ENCODE measurements around the gene USH2A. TPM values are rescaled to one million over a fixed set of nuclear protein-coding genes. Genes with fewer than 3 reads are reported as not detected.

The USH2A gene
- total RNA-seq, 2 donors from 2014 or later: not detected

DNA sequence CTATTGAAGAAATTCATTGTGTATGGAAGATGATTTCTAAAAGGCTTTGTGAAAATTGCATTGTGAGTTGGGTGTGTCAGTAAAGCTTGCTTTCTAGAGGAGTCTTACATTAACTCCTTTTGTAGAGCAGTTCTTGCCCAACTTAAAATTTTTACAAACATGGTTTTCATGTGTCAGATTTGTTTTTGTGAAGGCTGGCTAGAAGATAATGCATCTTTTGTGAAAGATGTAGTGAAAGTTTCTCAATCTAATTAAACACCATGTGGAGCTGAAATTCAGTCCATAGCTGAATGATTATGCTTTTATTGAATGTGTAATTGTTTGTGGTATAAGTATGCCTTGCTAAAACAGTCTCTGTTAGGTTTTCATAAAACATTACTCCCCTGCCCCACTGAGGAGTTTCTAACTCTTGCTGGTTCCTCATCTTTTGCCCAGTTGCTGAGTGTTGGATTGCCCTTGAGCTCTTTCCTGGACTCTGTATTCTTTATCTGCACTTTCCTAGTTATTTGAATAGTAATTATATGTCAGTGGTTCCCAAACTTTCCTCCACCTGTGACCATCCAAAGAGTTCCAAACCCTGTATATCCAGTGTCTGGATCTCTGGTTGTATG, 818.1 kb downstream of the USH2A start:
- Mint-ChIP-seq H3K27ac (no peak overlapping the region), H3K9me3 (no peaks in the 10 kb centered on the region), H3K4me3 (no peak overlapping the region), H3K36me3 (peaks cover 8% of the 10 kb centered on the region), H3K4me1 (ENCODE audit: low read depth in 2 of 2) (no peaks in the 10 kb centered on the region), H3K27me3 (no peaks in the 10 kb centered on the region)
- DNase-seq (ENCODE audit: low spot score) (no peak), ATAC-seq (no peak)

DNA sequence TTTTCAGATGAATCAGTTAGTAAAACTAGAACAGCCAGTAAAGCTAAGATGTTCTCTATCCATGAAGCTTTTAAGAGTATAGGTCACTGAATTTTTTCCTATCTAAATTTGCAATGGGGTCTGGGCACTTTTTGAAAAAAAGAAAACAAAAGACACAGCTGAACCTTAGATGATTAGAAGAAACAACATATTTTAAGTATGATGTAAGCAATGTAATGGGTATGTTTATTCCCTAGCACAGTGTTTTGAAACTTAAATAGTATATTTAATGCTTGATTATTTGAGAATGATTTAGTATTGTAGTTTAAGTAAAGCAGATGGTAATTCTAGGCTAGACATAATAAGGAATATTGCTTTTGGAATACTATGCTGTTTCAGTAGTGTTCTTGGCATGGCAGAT, 819.9 kb downstream of the USH2A start:
- ATAC-seq: no peak
- no peaks in the 10 kb centered on the region for H3K27me3 Mint-ChIP-seq
- no peak overlapping the region for H3K4me3 Mint-ChIP-seq

DNA sequence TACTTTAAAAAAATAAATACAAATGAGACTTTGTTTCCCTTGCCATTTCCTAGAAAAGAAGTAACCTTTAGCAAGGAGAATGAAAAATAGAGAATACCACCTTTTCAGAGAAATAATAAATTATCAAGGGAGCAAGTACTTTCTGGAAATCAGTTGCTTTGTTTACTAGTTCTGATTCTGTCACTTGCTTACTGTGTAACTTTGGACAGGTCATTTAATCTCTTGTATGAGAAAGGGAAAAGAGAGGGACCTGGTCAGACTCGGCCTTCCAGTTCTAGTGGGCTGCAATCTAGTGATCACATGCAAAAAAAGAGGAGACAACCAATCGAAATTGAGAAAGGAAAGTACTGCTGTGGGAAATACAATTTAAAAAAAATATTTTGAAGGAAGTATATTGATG, 822.0 kb downstream of the USH2A start:
- H3K27ac Mint-ChIP-seq: no peak overlapping the region
- H3K27me3 Mint-ChIP-seq: no peaks in the 10 kb centered on the region
- H3K4me3 Mint-ChIP-seq: no peak overlapping the region
- H3K9me3 Mint-ChIP-seq: peaks cover 4% of the 10 kb centered on the region
- H3K36me3 Mint-ChIP-seq: peaks cover 13% of the 10 kb centered on the region
- DNase-seq (ENCODE audit: low spot score) (no peak), ATAC-seq (no peak)
- H3K4me1 Mint-ChIP-seq (ENCODE audit: low read depth in 2 of 2): no peaks in the 10 kb centered on the region

More for the DNA sequence above, 819.9 kb downstream of the USH2A start:
- H3K27ac Mint-ChIP-seq: no peak overlapping the region
- no peaks in the 10 kb centered on the region for H3K9me3 Mint-ChIP-seq
- no peaks in the 10 kb centered on the region for H3K4me1 Mint-ChIP-seq (ENCODE audit: low read depth in 2 of 2)
- H3K36me3 Mint-ChIP-seq: peaks cover 8% of the 10 kb centered on the region
- no peak for DNase-seq (ENCODE audit: low spot score)

DNA sequence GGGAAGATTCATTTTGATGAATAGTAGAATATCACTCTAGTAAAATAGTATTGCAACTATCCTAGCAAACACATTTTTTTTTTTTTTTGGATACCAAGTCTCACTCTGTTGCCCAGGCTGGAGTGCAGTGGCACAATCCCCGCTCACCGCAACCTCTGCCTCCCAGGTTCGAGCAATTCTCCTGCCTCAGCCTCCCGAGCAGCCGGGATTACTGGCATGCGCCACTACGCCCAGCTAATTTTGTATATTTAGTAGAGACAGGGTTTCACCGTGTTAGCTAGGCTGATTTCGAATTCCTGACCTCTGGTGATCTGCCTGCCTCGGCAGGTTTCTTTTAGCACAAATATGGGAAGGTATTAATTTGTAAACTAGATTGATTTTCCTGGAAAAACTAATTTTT, 822.4 kb downstream of the USH2A start:
- H3K27me3 Mint-ChIP-seq: no peaks in the 10 kb centered on the region
- H3K9me3 Mint-ChIP-seq: peaks cover 9% of the 10 kb centered on the region
- no peak for DNase-seq (ENCODE audit: low spot score)
- no peak overlapping the region for H3K27ac Mint-ChIP-seq
- H3K4me1 Mint-ChIP-seq (ENCODE audit: low read depth in 2 of 2): no peaks in the 10 kb centered on the region
- H3K36me3 Mint-ChIP-seq: peaks cover 18% of the 10 kb centered on the region
- H3K4me3 Mint-ChIP-seq: no peak overlapping the region
- no peak for ATAC-seq

DNA sequence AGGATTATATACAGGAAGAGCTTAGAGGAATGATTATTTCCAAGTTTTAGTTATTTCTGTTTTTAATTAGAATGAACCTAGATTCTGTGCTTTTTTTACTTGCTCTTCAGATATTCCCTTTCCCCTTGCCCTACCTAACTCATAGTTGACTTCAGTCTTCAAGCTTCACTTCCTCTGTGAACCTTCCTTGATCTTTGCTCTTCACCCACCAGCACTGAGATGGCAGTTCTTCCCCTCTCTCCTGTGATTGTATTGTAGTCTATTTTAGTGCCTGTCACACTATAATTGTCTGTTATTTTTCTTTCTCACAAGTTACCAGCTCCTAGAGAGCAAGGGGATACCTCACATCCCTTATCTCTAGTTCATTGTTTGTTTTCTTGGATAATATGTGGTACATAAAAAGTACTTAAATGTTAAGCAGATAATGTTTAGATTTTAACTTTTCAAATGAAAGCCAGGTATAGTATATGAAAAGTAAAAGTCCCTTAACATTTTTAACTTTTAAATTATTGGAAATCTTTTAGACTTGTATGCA, 822.9 kb downstream of the USH2A start:
- Mint-ChIP-seq H3K27ac (no peak overlapping the region), H3K27me3 (no peaks in the 10 kb centered on the region), H3K36me3 (peaks cover 18% of the 10 kb centered on the region), H3K9me3 (peaks cover 13% of the 10 kb centered on the region), H3K4me3 (no peak overlapping the region), H3K4me1 (ENCODE audit: low read depth in 2 of 2) (no peaks in the 10 kb centered on the region)
- ATAC-seq (no peak), DNase-seq (ENCODE audit: low spot score) (no peak)

DNA sequence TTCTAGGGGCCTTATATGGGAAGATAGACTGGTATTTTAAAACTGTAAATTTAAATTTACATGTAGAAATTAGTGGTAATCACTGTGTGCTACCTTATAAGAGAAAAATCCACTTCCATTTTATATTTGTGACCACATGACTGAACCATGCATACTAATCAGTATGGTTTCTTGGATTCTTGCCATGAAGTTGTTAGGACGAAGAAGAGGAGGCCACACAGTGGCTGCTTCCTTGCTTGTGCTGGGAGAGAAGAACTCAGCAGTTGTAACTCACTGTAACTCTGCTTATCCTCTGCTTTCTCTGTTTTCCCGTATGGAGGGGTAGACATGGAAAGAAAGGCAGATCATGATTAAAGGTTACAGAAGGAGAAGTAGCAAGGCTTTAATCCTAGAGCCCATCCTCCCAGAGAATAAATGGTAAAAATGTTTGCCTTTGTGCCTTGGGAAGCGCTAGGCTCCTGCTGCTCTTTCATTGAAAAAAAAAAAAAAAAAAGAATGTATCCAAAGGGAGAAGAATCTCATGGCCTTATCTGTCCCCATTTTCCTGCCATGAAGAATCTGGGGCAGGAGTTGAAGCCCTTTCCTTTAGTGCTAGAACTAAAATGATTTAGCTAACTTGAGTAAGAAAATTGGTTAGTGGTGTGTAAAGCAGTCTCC, 823.7 kb downstream of the USH2A start:
- DNase-seq (ENCODE audit: low spot score) (no peak), ATAC-seq (no peak)
- Mint-ChIP-seq H3K27ac (no peak overlapping the region), H3K4me1 (ENCODE audit: low read depth in 2 of 2) (no peaks in the 10 kb centered on the region), H3K9me3 (peaks cover 13% of the 10 kb centered on the region), H3K27me3 (no peaks in the 10 kb centered on the region), H3K4me3 (no peak overlapping the region), H3K36me3 (peaks cover 18% of the 10 kb centered on the region)

DNA sequence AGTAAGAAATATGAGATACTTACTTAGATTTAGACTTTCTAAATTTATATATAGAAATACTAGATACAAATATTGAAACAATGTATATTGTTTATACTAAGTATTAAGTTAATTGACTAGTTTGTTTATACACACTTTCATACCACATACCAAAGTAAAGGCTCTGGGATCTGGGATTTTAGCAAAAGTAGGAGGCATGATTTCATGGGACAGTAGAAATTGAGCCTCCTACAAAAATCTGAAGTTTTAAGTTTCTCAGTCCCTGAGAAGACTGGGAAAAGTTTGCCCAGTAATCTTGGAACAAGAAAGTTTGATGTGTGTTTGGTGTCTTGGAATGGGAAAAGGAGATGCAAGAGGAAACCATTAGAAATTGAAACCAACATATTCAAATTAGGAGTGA, 825.3 kb downstream of the USH2A start:
- H3K9me3 Mint-ChIP-seq: peaks cover 13% of the 10 kb centered on the region
- H3K36me3 Mint-ChIP-seq: peaks cover 18% of the 10 kb centered on the region
- no peak for DNase-seq (ENCODE audit: low spot score)
- H3K4me1 Mint-ChIP-seq (ENCODE audit: low read depth in 2 of 2): no peaks in the 10 kb centered on the region
- H3K4me3 Mint-ChIP-seq: no peak overlapping the region
- no peak overlapping the region for H3K27ac Mint-ChIP-seq
- no peak for ATAC-seq
- H3K27me3 Mint-ChIP-seq: no peaks in the 10 kb centered on the region

DNA sequence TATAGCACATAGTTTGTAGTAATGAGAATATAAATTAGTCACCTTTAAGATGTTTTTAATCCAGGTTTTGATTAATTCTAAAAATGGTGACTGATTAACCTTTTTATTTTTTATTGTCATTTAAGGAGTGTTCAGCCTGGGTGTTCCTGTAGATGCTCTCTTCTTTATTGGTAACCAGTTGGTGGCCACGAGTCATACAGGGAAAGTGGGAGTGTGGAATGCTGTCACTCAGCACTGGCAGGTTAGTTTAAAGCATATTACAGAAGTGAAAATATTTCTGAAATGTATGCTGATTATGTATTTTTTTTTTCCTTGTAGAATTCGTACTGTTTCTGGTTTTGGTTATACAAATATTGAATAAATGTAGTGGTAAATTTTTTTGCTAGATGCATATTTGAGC, 828.0 kb downstream of the USH2A start:
- H3K9me3 Mint-ChIP-seq: peaks cover 13% of the 10 kb centered on the region
- no peaks in the 10 kb centered on the region for H3K4me1 Mint-ChIP-seq (ENCODE audit: low read depth in 2 of 2)
- peaks cover 19% of the 10 kb centered on the region for H3K36me3 Mint-ChIP-seq
- DNase-seq (ENCODE audit: low spot score): no peak
- ATAC-seq: no peak
- no peak overlapping the region for H3K4me3 Mint-ChIP-seq
- H3K27ac Mint-ChIP-seq: no peak overlapping the region
- H3K27me3 Mint-ChIP-seq: no peaks in the 10 kb centered on the region

DNA sequence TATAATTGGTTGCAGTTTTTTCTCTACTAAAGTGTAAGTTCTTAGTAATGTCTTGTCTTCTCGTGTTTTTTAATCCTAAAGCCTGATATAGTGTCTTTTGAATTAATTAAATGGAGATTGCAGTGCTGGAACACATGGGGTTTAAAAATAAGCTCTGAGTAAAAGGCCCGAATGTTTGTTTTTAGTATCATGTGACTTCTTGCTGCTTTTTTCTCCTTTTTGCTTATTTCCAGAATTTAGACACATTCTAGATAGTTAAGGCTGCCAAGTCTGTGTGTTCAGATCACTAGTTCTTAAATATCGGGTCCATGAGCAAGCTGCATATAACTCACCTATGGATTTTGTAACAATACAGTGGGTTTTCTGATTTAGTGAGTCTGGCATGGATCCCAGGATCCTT, 828.6 kb downstream of the USH2A start:
- ATAC-seq (no peak), DNase-seq (ENCODE audit: low spot score) (no peak)
- H3K27ac Mint-ChIP-seq: no peak overlapping the region
- H3K4me3 Mint-ChIP-seq: no peak overlapping the region
- H3K4me1 Mint-ChIP-seq (ENCODE audit: low read depth in 2 of 2): no peaks in the 10 kb centered on the region
- H3K36me3 Mint-ChIP-seq: peaks cover 20% of the 10 kb centered on the region
- no peaks in the 10 kb centered on the region for H3K27me3 Mint-ChIP-seq
- peaks cover 13% of the 10 kb centered on the region for H3K9me3 Mint-ChIP-seq

DNA sequence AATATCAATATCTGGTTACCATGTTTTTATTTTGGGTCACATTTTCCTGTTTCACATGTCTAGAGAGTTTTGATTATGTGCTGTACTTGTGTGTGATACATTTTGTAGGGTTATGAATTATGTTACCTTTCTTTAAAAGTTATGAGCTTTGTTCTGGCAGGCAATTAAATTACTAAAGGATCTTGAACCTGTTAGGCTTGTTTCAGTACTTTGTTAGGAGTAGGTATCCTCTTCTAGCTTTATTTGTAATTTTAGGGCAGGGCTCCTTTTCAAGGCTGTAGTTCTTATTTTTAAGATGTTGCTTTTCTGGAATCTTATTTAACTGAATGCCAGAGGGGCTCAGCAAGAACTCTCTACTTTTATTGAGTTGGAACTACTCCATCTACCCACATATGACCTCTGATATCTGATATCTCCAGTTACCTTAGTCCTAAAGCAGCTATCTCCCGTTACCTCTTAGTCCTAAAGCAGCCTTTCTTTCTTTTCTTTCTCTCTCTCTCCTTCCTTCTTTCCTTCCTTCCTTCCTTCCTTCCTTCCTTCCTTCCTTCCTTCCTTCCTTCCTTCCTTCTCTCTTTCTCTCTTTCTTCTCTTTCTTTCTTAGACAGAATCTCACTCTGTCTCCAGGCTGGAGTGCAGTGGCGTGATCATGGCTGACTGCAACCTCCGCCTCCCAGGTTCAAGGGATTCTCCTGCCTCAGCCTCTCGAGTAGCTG, 832.3 kb downstream of the USH2A start:
- no peak overlapping the region for H3K4me3 Mint-ChIP-seq

DNA sequence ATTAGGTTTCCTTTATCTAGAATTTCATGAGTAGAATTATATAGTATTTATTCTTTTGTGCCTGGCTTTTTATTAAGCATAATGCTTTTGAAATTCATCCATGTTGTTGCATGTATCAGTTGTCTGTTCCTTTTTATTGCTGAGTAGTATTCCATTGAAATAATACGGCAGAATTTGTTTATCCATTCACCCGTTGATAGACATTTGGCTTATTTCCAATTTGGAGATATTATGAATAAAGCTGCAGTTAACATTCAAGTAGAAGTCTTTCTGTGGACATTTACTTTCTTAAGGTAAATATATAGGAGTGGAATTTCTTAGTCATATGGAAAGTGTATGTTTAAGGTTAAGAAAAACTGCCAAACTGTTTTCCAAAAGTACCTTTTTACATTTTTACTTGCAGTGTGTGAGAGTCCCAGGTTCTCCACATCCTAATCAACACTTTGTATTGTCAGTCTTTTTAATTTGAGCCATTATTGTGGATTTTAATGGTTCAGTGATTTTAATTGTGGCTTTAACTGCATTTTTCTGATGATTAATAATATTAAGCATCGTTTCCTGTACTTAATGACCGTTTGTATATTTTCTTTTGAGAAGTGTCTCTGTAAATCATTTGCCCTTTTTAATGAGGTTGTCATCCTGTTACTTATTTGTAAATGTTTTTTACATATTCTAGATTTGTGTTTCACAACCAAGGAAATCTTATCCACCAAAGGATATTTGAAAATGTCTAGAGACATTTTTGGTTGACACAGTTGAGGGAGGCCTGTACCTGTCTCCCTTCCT, 833.4 kb downstream of the USH2A start:
- ATAC-seq (no peak), DNase-seq (ENCODE audit: low spot score) (no peak)
- Mint-ChIP-seq H3K9me3 (no peaks in the 10 kb centered on the region), H3K27me3 (no peaks in the 10 kb centered on the region), H3K36me3 (peaks cover 8% of the 10 kb centered on the region), H3K27ac (no peak overlapping the region), H3K4me3 (no peak overlapping the region), H3K4me1 (ENCODE audit: low read depth in 2 of 2) (no peaks in the 10 kb centered on the region)

More for the DNA sequence above, 832.3 kb downstream of the USH2A start:
- Mint-ChIP-seq H3K36me3 (peaks cover 11% of the 10 kb centered on the region), H3K27ac (no peak overlapping the region), H3K27me3 (no peaks in the 10 kb centered on the region), H3K9me3 (peaks cover 5% of the 10 kb centered on the region), H3K4me1 (ENCODE audit: low read depth in 2 of 2) (no peaks in the 10 kb centered on the region)
- no peak for ATAC-seq
- DNase-seq (ENCODE audit: low spot score): no peak

DNA sequence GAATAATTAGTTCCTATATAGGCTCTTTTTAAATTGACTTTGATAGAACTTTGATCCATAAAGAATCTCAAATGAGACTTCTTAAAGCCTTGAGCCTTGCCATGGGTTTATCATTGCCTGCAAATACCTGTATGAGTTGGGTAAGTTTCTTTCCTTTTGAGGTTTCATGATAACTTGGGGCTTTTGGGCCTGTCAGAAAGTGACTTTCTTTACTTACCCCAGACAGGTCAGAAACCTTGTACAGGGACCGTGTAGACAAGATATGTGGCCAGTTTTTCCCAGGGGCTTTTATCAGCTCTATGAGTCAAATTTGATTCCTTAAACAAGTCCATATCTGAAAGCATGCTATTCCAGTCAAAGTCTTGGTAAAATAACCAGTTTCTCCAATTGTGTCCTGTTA, 838.9 kb downstream of the USH2A start:
- H3K4me3 Mint-ChIP-seq: no peak overlapping the region
- no peak overlapping the region for H3K27ac Mint-ChIP-seq
- no peak for DNase-seq (ENCODE audit: low spot score)
- ATAC-seq: no peak
- H3K36me3 Mint-ChIP-seq: peaks cover 4% of the 10 kb centered on the region
- H3K9me3 Mint-ChIP-seq: no peaks in the 10 kb centered on the region
- H3K4me1 Mint-ChIP-seq (ENCODE audit: low read depth in 2 of 2): no peaks in the 10 kb centered on the region
- H3K27me3 Mint-ChIP-seq: no peaks in the 10 kb centered on the region

DNA sequence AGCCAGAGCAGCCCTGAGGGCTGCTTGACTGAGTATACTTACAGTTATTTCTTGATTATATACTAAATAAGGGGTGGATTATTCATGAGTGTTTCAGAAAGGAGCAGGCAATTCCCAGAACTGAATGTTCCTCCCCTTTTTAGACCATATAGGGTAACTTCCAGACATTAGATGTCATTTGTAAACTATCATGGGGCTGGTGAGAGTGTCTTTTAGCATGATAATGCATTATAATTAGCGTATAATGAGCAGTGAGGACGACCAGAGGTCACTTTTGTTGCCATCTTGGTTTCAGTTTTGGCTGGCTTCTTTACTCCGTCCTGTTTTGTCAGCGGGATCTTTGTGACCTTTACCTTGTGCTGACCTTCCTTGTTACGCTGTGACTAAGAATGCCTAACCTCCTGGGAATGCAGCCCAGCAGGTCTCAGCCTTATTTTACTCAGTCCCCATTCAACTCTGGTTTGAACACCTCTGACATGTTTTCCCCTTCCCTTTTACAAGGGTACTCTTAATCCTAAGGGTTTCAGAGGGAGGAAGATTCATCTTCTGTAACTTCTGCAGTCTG, 840.0 kb downstream of the USH2A start:
- ATAC-seq: no peak
- Mint-ChIP-seq H3K27ac (no peak overlapping the region), H3K4me1 (ENCODE audit: low read depth in 2 of 2) (no peaks in the 10 kb centered on the region), H3K9me3 (no peaks in the 10 kb centered on the region), H3K27me3 (no peaks in the 10 kb centered on the region), H3K36me3 (peaks cover 4% of the 10 kb centered on the region), H3K4me3 (no peak overlapping the region)
- DNase-seq (ENCODE audit: low spot score): no peak
